Thymus (tissue), 11 donors: ENCODE measurements around the gene DCTN2. TPM values are rescaled to one million over a fixed set of nuclear protein-coding genes. Genes with fewer than 3 reads are reported as not detected.

Experiments used
- DNase-seq, 9 donors: peaks; one replicate each; pipeline ENCODE4 v3.0.0-alpha.2; 2013; ENCODE audit warnings: low spot score in 9 of 9, low read depth in 6 of 9, missing footprints in 1 of 9
- H3K27ac ChIP-seq, 2 donors: one replicate each; pipeline ENCODE4 v1.5.1; 2013; ENCODE audit warnings: control low read depth in 1 of 2, low read depth in 1 of 2, low read length in 1 of 2, mild to moderate bottlenecking in 1 of 2, moderate library complexity in 1 of 2
- H3K27me3 ChIP-seq, 2 donors: one replicate each; pipeline ENCODE4 v1.5.1; 2013; ENCODE audit warnings: low read length in 1 of 2; ENCODE audit not compliant: control insufficient read depth in 2 of 2, insufficient read depth in 1 of 2
- H3K36me3 ChIP-seq, 2 donors: one replicate each; pipeline ENCODE4 v1.5.1; 2013; ENCODE audit warnings: low read length in 1 of 2, mild to moderate bottlenecking in 1 of 2, moderate library complexity in 1 of 2; ENCODE audit not compliant: control insufficient read depth in 2 of 2, insufficient read depth in 2 of 2
- H3K4me1 ChIP-seq, 2 donors: one replicate each; pipeline ENCODE4 v1.5.1; 2013; ENCODE audit warnings: low read length in 2 of 2; ENCODE audit not compliant: control insufficient read depth in 2 of 2, insufficient read depth in 2 of 2
- H3K4me3 ChIP-seq, 2 donors: one replicate each; pipeline ENCODE4 v1.5.1; 2013; ENCODE audit warnings: low read length in 2 of 2, control low read depth in 1 of 2, mild to moderate bottlenecking in 1 of 2
- H3K9me3 ChIP-seq, 2 donors: one replicate each; pipeline ENCODE4 v1.5.1; 2013; ENCODE audit warnings: low read length in 1 of 2, mild to moderate bottlenecking in 1 of 2; ENCODE audit not compliant: control insufficient read depth in 2 of 2, insufficient read depth in 1 of 2
- WGBS: extraction: QIAGEN DNeasy Blood & Tissue Kit; methylation state at CpG from one replicate; pipeline ENCODE4 v1.1.7; 2013; 5-methylcytosine and 5-hydroxymethylcytosine counted together
- polyA plus RNA-seq: library from polyadenylated mRNA; stranded (reverse); fragments of 200-250 nt; gene quantifications from one replicate; pipeline ENCODE4 v1.2.3, GENCODE V29; 2013
- total RNA-seq: library from RNA; stranded (reverse); fragments of 120-200 nt; gene quantifications from one replicate; pipeline ENCODE4 v1.2.4, GENCODE V29; 2013
- donor health status: healthy.

DCTN2 gene
- total and polyA plus RNA-seq, 2 donors: 56.4 to 79.7 TPM

GRCh38 chr12:57549203-57549908 lies 2.4 kb upstream of the DCTN2 start:
- Histone ChIP-seq H3K4me1 (peaks cover 12 to 23% of the 10 kb centered on the region in 2 donors), H3K27ac (no peak overlapping the region), H3K36me3 (no peaks in the 10 kb centered on the region), H3K9me3 (peaks cover 0 to 5% of the 10 kb centered on the region in 2 donors), H3K27me3 (peaks cover 21 to 69% of the 10 kb centered on the region in 2 donors), H3K4me3 (peak overlapping the region in 1 of 2 donors; percentile 47)
- no peak for DNase-seq
- 47% methylated on average over 13 of the region's 13 CpGs for WGBS

- 75% methylated on average over 2 of the region's 2 CpGs for WGBS
- no peaks in the 10 kb centered on the region for H3K36me3 ChIP-seq
- peaks cover 12 to 23% of the 10 kb centered on the region in 2 donors for H3K4me1 ChIP-seq
- peaks cover 21 to 62% of the 10 kb centered on the region in 2 donors for H3K27me3 ChIP-seq
- DNase-seq: no peak
- H3K4me3 ChIP-seq: no peak overlapping the region
- H3K27ac ChIP-seq: no peak overlapping the region
- H3K9me3 ChIP-seq: peaks cover 0 to 5% of the 10 kb centered on the region in 2 donors
These were observed 1.5 kb upstream of the DCTN2 start for GRCh38 chr12:57548488-57548887.

GRCh38 chr12:57548013-57548315 lies 972 bp upstream of the DCTN2 start:
- no peak for DNase-seq
- no peak overlapping the region for H3K27ac ChIP-seq
- peaks cover 21 to 57% of the 10 kb centered on the region in 2 donors for H3K27me3 ChIP-seq
- no peak overlapping the region for H3K4me3 ChIP-seq
- H3K9me3 ChIP-seq: peaks cover 0 to 5% of the 10 kb centered on the region in 2 donors
- no peaks in the 10 kb centered on the region for H3K36me3 ChIP-seq
- 94% methylated on average over 2 of the region's 2 CpGs for WGBS
- peaks cover 12 to 23% of the 10 kb centered on the region in 2 donors for H3K4me1 ChIP-seq

GRCh38 chr12:57547288-57548012 lies 458 bp upstream of the DCTN2 start:
- WGBS: 20% methylated on average over 9 of the region's 9 CpGs
- Histone ChIP-seq H3K27me3 (peaks cover 21 to 52% of the 10 kb centered on the region in 2 donors), H3K4me3 (peak overlapping the region; percentile 95 to 97), H3K4me1 (peaks cover 12 to 23% of the 10 kb centered on the region in 2 donors), H3K9me3 (peaks cover 0 to 5% of the 10 kb centered on the region in 2 donors), H3K27ac (no peak overlapping the region), H3K36me3 (no peaks in the 10 kb centered on the region)
- no peak for DNase-seq

- Histone ChIP-seq H3K36me3 (peaks cover 5 to 10% of the 10 kb centered on the region in 2 donors), H3K27ac (no peak overlapping the region), H3K4me3 (peak overlapping the region; percentile 95 to 97), H3K27me3 (peaks cover 21 to 37% of the 10 kb centered on the region in 2 donors), H3K4me1 (peaks cover 12 to 23% of the 10 kb centered on the region in 2 donors), H3K9me3 (peaks cover 0 to 5% of the 10 kb centered on the region in 2 donors)
- DNase-seq: no peak
- WGBS: 87% methylated on average over 15 of the region's 15 CpGs
These were observed 1.1 kb downstream of the DCTN2 start for GRCh38 chr12:57545809-57546437.

GRCh38 chr12:57543581-57543980 lies 3.4 kb downstream of the DCTN2 start:
- peaks cover 9 to 14% of the 10 kb centered on the region in 2 donors for H3K4me1 ChIP-seq
- H3K27me3 ChIP-seq: peaks cover 6 to 13% of the 10 kb centered on the region in 2 donors
- DNase-seq: no peak
- H3K27ac ChIP-seq: no peak overlapping the region
- H3K9me3 ChIP-seq: peaks cover 0 to 5% of the 10 kb centered on the region in 2 donors
- H3K4me3 ChIP-seq: no peak overlapping the region
- WGBS: 57% methylated on average over 2 of the region's 2 CpGs
- H3K36me3 ChIP-seq: peaks cover 9 to 19% of the 10 kb centered on the region in 2 donors

GRCh38 chr12:57541717-57542116 lies 5.3 kb downstream of the DCTN2 start:
- 96% methylated on average over 2 of the region's 2 CpGs for WGBS
- peaks cover 9 to 11% of the 10 kb centered on the region in 2 donors for H3K4me1 ChIP-seq
- H3K9me3 ChIP-seq: peaks cover 0 to 2% of the 10 kb centered on the region in 2 donors
- H3K27ac ChIP-seq: no peak overlapping the region
- H3K36me3 ChIP-seq: peaks cover 19 to 25% of the 10 kb centered on the region in 2 donors
- no peaks in the 10 kb centered on the region for H3K27me3 ChIP-seq
- no peak overlapping the region for H3K4me3 ChIP-seq
- DNase-seq: no peak

- 89% methylated on average over 2 of the region's 2 CpGs for WGBS
- H3K9me3 ChIP-seq: no peaks in the 10 kb centered on the region
These were observed 6.0 kb downstream of the DCTN2 start for GRCh38 chr12:57541001-57541400.

More at GRCh38 chr12:57541001-57541400, 6.0 kb downstream of the DCTN2 start:
- no peaks in the 10 kb centered on the region for H3K27me3 ChIP-seq
- H3K4me3 ChIP-seq: no peak overlapping the region
- DNase-seq: no peak
- no peak overlapping the region for H3K27ac ChIP-seq
- peaks cover 4 to 6% of the 10 kb centered on the region in 2 donors for H3K4me1 ChIP-seq
- peaks cover 19 to 31% of the 10 kb centered on the region in 2 donors for H3K36me3 ChIP-seq
